HG02588 (cell line): Measurements from ENCODE around the gene KCTD4.
"Not testable (repeated sequence)": the region's sequence is repeated elsewhere in the genome, so short reads cannot be mapped to it uniquely, and the experiment has no call there.

ENCODE experiments used
- ATAC-seq: cut with Tn5 transposase; IDR thresholded peaks from one replicate; pipeline ENCODE4 v1.9.1; 2021; ENCODE audit warnings: mild to moderate bottlenecking, moderate library complexity; ENCODE audit not compliant: unreplicated experiment

The KCTD4 gene

GRCh38 chr13:45216193-45216592 is 15.3 kb upstream of the KCTD4 start:
- ATAC-seq, result no peak

GRCh38 chr13:45215392-45216077 is 14.7 kb upstream of the KCTD4 start:
- ATAC-seq, result no peak

- no peak for ATAC-seq
Measured at GRCh38 chr13:45209229-45209628, 8.4 kb upstream of the KCTD4 start.

- no peak for ATAC-seq
Measured at GRCh38 chr13:45208132-45208531, 7.3 kb upstream of the KCTD4 start.

GRCh38 chr13:45207319-45207718 is 6.5 kb upstream of the KCTD4 start:
- ATAC-seq, result no peak

GRCh38 chr13:45206340-45206739 is 5.5 kb upstream of the KCTD4 start:
- ATAC-seq, result no peak

GRCh38 chr13:45205124-45205523 is 4.3 kb upstream of the KCTD4 start:
- no peak for ATAC-seq

GRCh38 chr13:45199711-45200110 is 1.1 kb downstream of the KCTD4 start:
- no peak for ATAC-seq

GRCh38 chr13:45198924-45199323 is 1.9 kb downstream of the KCTD4 start:
- ATAC-seq, result no peak

GRCh38 chr13:45198041-45198440 is 2.8 kb downstream of the KCTD4 start:
- no peak for ATAC-seq

GRCh38 chr13:45196622-45197021 is 4.2 kb downstream of the KCTD4 start:
- ATAC-seq, result no peak

GRCh38 chr13:45196096-45196495 is 4.7 kb downstream of the KCTD4 start:
- no peak for ATAC-seq

- no peak for ATAC-seq
Measured at GRCh38 chr13:45195421-45195820, 5.4 kb downstream of the KCTD4 start.

GRCh38 chr13:45194081-45194939 is 6.5 kb downstream of the KCTD4 start:
- no peak for ATAC-seq

GRCh38 chr13:45191874-45192273 is 9.0 kb downstream of the KCTD4 start:
- ATAC-seq, result no peak

GRCh38 chr13:45189511-45189910 is 11.3 kb downstream of the KCTD4 start:
- ATAC-seq, result not testable (repeated sequence)

- ATAC-seq, result not testable (repeated sequence)
Measured at GRCh38 chr13:45189077-45189476, 11.8 kb downstream of the KCTD4 start.

- ATAC-seq, result no peak
Measured at GRCh38 chr13:45185286-45185685, 15.6 kb downstream of the KCTD4 start.

- ATAC-seq, result no peak
Measured at GRCh38 chr13:45184693-45185092, 16.2 kb downstream of the KCTD4 start.

GRCh38 chr13:45180713-45181601 is 19.9 kb downstream of the KCTD4 start:
- no peak for ATAC-seq

GRCh38 chr13:45180303-45180702 is 20.5 kb downstream of the KCTD4 start:
- ATAC-seq, result no peak
